Rectal smooth muscle tissue (tissue), 1 donor: Measurements from ENCODE around the gene MGA.
"Not testable (repeated sequence)": the region's sequence is repeated elsewhere in the genome, so short reads cannot be mapped to it uniquely, and the experiment has no call there.

Experiments used
- H3K27ac ChIP-seq: one replicate; pipeline ENCODE4 v1.7.0; 2013; ENCODE audit warnings: low read depth, low read length, inconsistent platforms
- H3K27me3 ChIP-seq: one replicate; pipeline ENCODE4 v1.7.0; 2013; ENCODE audit warnings: low read length; ENCODE audit not compliant: control insufficient read depth, insufficient read depth
- H3K36me3 ChIP-seq: one replicate; pipeline ENCODE4 v1.7.0; 2013; ENCODE audit warnings: low read length; ENCODE audit not compliant: control insufficient read depth, insufficient read depth
- H3K4me1 ChIP-seq: one replicate; pipeline ENCODE4 v1.7.0; 2013; ENCODE audit warnings: low read length; ENCODE audit not compliant: control insufficient read depth, insufficient read depth
- H3K4me3 ChIP-seq: one replicate; pipeline ENCODE4 v1.7.0; 2013; ENCODE audit warnings: low read length
- H3K9ac ChIP-seq: one replicate; pipeline ENCODE4 v1.7.0; 2013; ENCODE audit warnings: low read length

Gene MGA

DNA sequence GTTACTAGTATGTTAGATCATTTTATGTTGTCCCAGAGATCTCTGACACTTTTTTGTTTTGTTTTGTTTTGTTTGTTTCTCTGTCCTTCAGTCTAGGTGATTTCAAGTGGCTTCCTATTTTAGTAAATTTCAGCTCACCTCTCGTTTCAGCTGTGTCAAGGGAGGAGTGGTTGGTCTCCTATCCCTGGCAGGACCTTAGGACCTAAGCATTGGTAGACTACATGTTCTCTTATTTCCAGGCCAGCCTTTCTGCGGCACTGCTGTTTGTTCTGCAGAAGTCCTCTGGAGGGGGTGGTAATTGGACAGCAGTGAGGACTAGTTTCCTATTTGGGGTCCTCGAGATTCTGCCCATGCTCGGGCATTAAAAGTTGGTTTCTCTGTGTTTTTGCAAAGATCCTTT, 31.8 kb downstream of the MGA start:
- H3K36me3 ChIP-seq, result no peaks in the 10 kb centered on the region
- H3K4me1 ChIP-seq, result no peaks in the 10 kb centered on the region
- H3K4me3 ChIP-seq, result no peak overlapping the region
- H3K27me3 ChIP-seq, result no peaks in the 10 kb centered on the region
- H3K9ac ChIP-seq, result no peak overlapping the region
- H3K27ac ChIP-seq, result no peak overlapping the region

- Histone ChIP-seq H3K4me3 (no peak overlapping the region), H3K36me3 (no peaks in the 10 kb centered on the region), H3K27me3 (no peaks in the 10 kb centered on the region), H3K9ac (no peak overlapping the region), H3K4me1 (no peaks in the 10 kb centered on the region), H3K27ac (no peak overlapping the region)
Measured at GRCh38 chr15:41693757-41694156, 33.6 kb downstream of the MGA start.

DNA sequence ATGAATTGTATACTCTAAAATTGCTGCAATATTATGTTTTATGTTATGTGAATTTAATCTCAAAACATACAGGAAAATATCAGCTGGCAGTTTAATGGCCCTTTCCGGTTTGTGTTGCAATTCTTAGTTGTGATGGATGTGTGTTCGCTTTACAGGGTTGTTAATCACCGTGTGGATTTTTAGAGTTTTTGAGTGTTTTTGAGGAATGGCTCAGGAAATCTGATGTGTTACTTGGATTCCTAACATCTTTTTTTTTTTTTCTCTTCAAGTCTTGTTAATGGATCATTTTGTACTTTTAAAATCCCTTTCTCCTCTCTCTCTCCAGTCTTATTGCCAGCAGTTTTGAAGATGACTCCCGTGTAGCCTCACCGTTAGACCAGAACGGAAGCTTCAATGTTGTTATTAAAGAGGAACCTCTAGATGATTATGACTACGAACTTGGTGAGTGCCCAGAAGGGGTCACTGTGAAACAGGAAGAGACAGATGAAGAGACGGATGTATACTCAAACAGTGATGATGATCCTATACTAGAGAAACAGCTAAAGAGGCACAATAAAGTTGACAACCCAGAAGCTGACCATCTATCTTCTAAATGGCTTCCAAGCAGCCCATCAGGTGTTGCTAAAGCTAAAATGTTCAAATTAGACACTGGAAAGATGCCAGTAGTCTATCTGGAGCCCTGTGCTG, 35.7 kb downstream of the MGA start:
- no peaks in the 10 kb centered on the region for H3K36me3 ChIP-seq
- no peaks in the 10 kb centered on the region for H3K4me1 ChIP-seq
- no peak overlapping the region for H3K4me3 ChIP-seq
- no peak overlapping the region for H3K27ac ChIP-seq
- H3K27me3 ChIP-seq, result no peaks in the 10 kb centered on the region
- H3K9ac ChIP-seq, result no peak overlapping the region

DNA sequence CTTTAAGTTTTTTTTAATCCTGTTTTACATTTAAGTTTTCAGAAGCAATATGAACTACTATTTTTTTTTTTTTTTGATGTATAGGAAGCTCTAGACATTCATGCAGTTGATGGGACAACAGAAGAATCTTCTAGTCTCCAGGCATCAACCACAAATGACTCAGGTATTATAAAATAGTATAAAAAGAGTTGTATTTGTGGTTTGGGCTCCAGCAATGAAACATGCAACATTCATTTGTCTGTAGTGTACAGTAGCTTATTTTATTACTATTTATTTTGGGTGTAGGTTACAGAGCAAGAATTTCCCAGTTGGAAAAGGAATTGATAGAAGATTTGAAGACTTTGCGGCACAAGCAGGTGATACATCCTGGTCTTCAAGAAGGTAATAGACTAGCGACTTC, 38.6 kb downstream of the MGA start:
- no peak overlapping the region for H3K27ac ChIP-seq
- no peaks in the 10 kb centered on the region for H3K36me3 ChIP-seq
- no peaks in the 10 kb centered on the region for H3K27me3 ChIP-seq
- H3K4me3 ChIP-seq, result no peak overlapping the region
- H3K4me1 ChIP-seq, result no peaks in the 10 kb centered on the region
- H3K9ac ChIP-seq, result no peak overlapping the region

DNA sequence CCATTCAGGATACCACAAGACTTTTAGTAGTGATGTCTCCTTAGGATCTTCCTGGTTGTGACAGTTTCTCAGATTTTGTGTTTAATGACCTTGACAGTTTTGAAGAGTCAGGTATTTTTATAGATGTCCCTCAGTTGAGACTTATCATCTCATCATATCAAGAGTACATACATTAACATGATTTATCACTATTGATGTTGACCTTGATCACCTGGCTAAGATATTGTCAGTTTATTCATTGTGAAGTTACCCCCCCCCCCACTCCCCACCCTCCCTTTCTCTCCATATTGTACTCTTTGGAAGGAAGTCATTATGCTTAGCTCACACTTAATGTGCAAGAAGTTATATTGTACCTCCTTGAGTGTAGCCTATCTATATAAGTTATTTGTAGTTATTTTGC, 42.9 kb downstream of the MGA start:
- no peak overlapping the region for H3K4me3 ChIP-seq
- H3K27me3 ChIP-seq, result no peaks in the 10 kb centered on the region
- H3K9ac ChIP-seq, result no peak overlapping the region
- no peaks in the 10 kb centered on the region for H3K4me1 ChIP-seq
- no peaks in the 10 kb centered on the region for H3K36me3 ChIP-seq
- H3K27ac ChIP-seq, result no peak overlapping the region

- H3K4me3 ChIP-seq, result no peak overlapping the region
- H3K27me3 ChIP-seq, result no peaks in the 10 kb centered on the region
- H3K4me1 ChIP-seq, result peaks cover 2% of the 10 kb centered on the region
- H3K9ac ChIP-seq, result no peak overlapping the region
- H3K27ac ChIP-seq, result peak overlapping the region; percentile 24
- no peaks in the 10 kb centered on the region for H3K36me3 ChIP-seq
Measured at GRCh38 chr15:41713047-41713446, 52.8 kb downstream of the MGA start.

DNA sequence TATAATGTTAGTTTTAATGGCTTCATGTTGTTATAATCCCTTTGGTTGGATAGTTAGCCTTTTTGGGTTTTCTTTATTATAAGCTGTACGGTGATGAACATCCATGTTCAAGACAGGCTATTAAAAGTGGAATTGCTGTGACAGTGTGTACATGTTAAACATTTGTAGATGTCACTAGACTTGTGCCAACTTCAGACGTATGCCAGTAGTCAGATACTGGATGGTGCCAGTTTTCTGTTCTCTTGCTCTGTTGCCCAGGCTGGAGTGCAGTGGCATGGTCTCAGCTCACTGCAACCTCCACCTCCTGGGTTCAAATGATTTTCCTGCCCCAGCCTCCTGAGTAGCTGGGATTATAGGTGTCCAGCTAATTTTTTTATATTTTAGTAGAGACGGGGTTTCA, 54.1 kb downstream of the MGA start:
- Histone ChIP-seq H3K27me3 (no peaks in the 10 kb centered on the region), H3K36me3 (no peaks in the 10 kb centered on the region), H3K9ac (no peak overlapping the region), H3K4me1 (peaks cover 2% of the 10 kb centered on the region), H3K4me3 (no peak overlapping the region), H3K27ac (no peak overlapping the region)

- H3K27ac ChIP-seq, result no peak overlapping the region
- no peaks in the 10 kb centered on the region for H3K36me3 ChIP-seq
- H3K9ac ChIP-seq, result no peak overlapping the region
- peaks cover 2% of the 10 kb centered on the region for H3K4me1 ChIP-seq
- no peaks in the 10 kb centered on the region for H3K27me3 ChIP-seq
- no peak overlapping the region for H3K4me3 ChIP-seq
Measured at GRCh38 chr15:41716864-41717263, 56.7 kb downstream of the MGA start.

DNA sequence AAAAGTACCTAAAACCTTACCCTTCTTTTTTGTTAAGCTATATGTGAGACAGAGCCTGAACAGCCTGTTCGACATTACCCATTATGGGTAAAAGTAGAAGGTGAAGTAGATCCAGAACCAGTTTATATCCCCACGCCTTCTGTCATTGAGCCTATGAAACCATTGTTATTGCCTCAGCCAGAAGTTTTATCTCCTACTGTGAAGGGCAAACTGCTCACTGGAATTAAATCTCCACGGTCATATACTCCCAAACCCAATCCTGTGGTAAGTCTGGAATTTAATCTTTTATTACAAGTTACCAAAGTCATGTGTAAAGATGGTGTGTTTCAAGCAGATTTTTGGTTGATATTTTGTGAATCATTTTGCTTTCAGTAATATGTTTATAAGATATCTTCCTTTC, 66.9 kb downstream of the MGA start:
- Histone ChIP-seq H3K4me3 (no peak overlapping the region), H3K9ac (no peak overlapping the region), H3K4me1 (no peaks in the 10 kb centered on the region), H3K27me3 (no peaks in the 10 kb centered on the region), H3K36me3 (peaks cover 3% of the 10 kb centered on the region), H3K27ac (no peak overlapping the region)

DNA sequence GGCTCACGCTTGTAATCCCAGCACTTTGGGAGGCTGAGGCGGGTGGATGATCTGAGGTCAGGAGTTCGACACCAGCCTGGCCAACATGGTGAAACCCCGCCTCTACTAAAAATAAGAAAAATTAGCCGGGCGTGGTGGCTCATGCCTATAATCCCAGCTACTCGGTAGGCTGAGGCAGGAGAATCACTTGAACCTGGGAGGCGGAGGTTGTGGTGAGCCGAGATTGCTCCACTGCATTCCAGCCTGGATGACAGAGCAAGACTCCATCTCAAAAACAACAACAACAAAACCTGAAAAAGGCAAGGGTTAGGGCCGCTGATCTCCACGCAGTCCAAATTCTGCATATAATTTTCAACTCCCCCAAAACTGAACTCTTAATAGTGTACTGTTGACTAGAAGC, 67.9 kb downstream of the MGA start:
- not testable (repeated sequence) for H3K27me3 ChIP-seq, H3K27ac ChIP-seq, H3K36me3 ChIP-seq, H3K9ac ChIP-seq, H3K4me3 ChIP-seq, H3K4me1 ChIP-seq

DNA sequence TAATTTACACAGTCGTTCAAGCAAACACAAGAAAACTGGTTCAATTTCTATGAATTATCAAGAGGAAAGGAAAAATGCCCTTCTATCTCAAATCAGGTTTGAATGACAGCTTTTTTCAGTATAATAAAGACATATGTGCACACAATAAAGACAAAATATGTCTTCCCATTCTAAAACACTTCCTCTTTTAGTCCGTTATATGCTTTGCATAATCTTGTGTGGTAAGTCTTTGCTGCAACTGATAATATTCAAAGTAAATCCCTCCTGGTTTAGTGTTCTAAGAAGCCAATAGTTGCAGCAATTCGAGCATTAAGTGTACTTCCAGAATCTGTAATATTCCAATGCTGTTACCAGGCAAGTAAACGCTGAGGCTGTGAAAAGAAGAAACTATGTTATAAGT, 70.3 kb downstream of the MGA start:
- peaks cover 6% of the 10 kb centered on the region for H3K36me3 ChIP-seq
- no peaks in the 10 kb centered on the region for H3K4me1 ChIP-seq
- H3K4me3 ChIP-seq, result no peak overlapping the region
- H3K9ac ChIP-seq, result no peak overlapping the region
- no peak overlapping the region for H3K27ac ChIP-seq
- H3K27me3 ChIP-seq, result no peaks in the 10 kb centered on the region

DNA sequence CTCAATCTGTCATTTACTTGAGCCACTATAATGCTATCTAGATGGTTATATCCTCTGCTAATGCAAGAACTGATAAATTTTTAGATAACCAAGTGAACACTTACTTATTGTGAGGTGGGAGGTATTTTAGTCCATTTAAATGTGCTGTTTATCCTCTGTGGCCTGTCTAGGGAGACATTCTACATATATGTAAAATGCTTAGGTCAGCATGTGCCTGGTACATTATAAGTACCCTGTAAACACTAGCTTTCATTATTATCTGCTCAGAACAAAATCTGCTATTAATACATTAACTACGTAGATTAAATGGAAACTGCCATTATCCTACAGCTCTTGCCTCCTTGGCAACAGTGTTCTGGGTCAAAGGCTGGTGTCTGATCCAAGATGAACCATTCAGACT, 72.3 kb downstream of the MGA start:
- Histone ChIP-seq H3K4me1 (no peaks in the 10 kb centered on the region), H3K4me3 (no peak overlapping the region), H3K27ac (no peak overlapping the region), H3K9ac (no peak overlapping the region), H3K36me3 (peaks cover 6% of the 10 kb centered on the region), H3K27me3 (no peaks in the 10 kb centered on the region)

DNA sequence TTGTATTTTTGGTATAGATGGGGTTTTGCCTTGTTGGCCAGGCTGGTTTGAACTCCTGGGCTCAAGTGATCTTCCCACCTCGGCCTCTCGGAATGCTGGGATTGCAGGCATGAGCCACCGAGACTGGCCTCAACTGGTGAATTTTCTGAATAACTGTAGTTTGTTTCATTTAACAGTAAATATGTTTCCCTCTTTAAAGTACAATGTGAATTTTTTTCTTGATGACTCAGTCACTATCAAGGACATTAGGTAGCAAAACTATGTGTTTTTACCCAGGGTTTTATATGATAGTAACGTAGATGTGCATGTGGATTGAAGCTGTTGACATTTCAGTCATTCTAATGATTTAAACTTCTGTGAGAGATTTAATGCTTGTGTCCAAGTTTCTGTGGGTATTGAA, 73.9 kb downstream of the MGA start:
- Histone ChIP-seq H3K27ac (no peak overlapping the region), H3K36me3 (peaks cover 6% of the 10 kb centered on the region), H3K27me3 (no peaks in the 10 kb centered on the region), H3K9ac (no peak overlapping the region), H3K4me3 (no peak overlapping the region), H3K4me1 (no peaks in the 10 kb centered on the region)
